H1 (cell line): ENCODE data around the gene ZIC1. TPM values are rescaled to one million over a fixed set of nuclear protein-coding genes. Genes with fewer than 3 reads are reported as not detected.

Experiments
- CTCF ChIA-PET: fragments of 300-600 bp; sonication (Branson Sonifier 250); formaldehyde crosslinking; loops from one replicate; lab custom pipeline; 2021; ENCODE audit not compliant: partially characterized antibody; lab: Charles Lee
- POLR2A ChIA-PET: fragments of 300-600 bp; sonication (Branson Sonifier 250); formaldehyde crosslinking; loops from one replicate; lab custom pipeline; 2021; ENCODE audit warnings: inconsistent platforms; ENCODE audit not compliant: partially characterized antibody; lab: Charles Lee
- DNase-seq, 2 experiments: peaks; one replicate each; pipeline versions ENCODE4 v3.0.0 to v3.0.0-alpha.2; 2010 to 2022; ENCODE audit warnings: low spot score in 2 of 2, low read depth in 1 of 2, mixed read lengths in 1 of 2
- FAIRE-seq: peaks from 2 replicates; lab custom pipeline; 2011; peaks lifted over from hg19 to GRCh38; lab: Jason Lieb, UNC
- H2AFZ ChIP-seq: 2 replicates; pipeline ENCODE4 v1.8.1; 2012; ENCODE audit warnings: low read length, inconsistent platforms
- H2AK5ac ChIP-seq: 2 replicates; pipeline ENCODE4 v1.6.1; 2013; ENCODE audit warnings: low read depth, low read length
- H2BK120ac ChIP-seq: replicated peaks from 2 replicates; pipeline ENCODE3; 2013; ENCODE audit warnings: low read depth, low read length, inconsistent platforms
- H2BK12ac ChIP-seq: 2 replicates; pipeline ENCODE4 v1.6.1; 2013; ENCODE audit warnings: low read depth, low read length
- H2BK15ac ChIP-seq: 2 replicates; pipeline ENCODE4 v1.6.1; 2013; ENCODE audit warnings: low read length
- H2BK20ac ChIP-seq: 2 replicates; pipeline ENCODE4 v1.6.1; 2013; ENCODE audit warnings: low read length
- H2BK5ac ChIP-seq: 2 replicates; pipeline ENCODE4 v1.6.1; 2013; ENCODE audit warnings: low read depth, low read length
- H3K14ac ChIP-seq: 2 replicates; pipeline ENCODE4 v1.6.1; 2013; ENCODE audit warnings: inconsistent platforms; ENCODE audit not compliant: insufficient read length
- H3K18ac ChIP-seq: 2 replicates; pipeline ENCODE4 v1.6.1; 2013; ENCODE audit warnings: low read length; ENCODE audit errors: extremely low read depth
- H3K23ac ChIP-seq: 2 replicates; pipeline ENCODE4 v1.6.1; 2013; ENCODE audit warnings: inconsistent platforms; ENCODE audit not compliant: insufficient read length
- H3K23me2 ChIP-seq: 2 replicates; pipeline ENCODE4 v1.6.1; 2013; ENCODE audit warnings: low read depth, low read length
- H3K27ac ChIP-seq: 2 replicates; pipeline ENCODE4 v1.6.1; 2011; ENCODE audit warnings: low read depth, low read length, inconsistent platforms
- H3K27me3 ChIP-seq, 4 experiments: replicated peaks in 1 of 4; 1 replicate in 1 of 4; 2 replicates in 3 of 4; pipeline versions ENCODE4 v1.6.1 to v1.8.1; 2011 to 2013; ENCODE audit warnings: low read length in 3 of 4, mild to moderate bottlenecking in 3 of 4, inconsistent platforms in 2 of 4, mixed read lengths in 2 of 4, moderate library complexity in 1 of 4; ENCODE audit not compliant: control insufficient read depth in 3 of 4, insufficient read depth in 3 of 4; ENCODE audit errors: extremely low read depth in 1 of 4
- H3K36me3 ChIP-seq, 4 experiments: 2 replicates each; pipeline versions ENCODE4 v1.6.1 to v1.8.1; 2011 to 2013; ENCODE audit warnings: mild to moderate bottlenecking in 4 of 4, low read length in 3 of 4, moderate library complexity in 2 of 4, control low read depth in 1 of 4, inconsistent platforms in 1 of 4; ENCODE audit not compliant: insufficient read depth in 4 of 4, control insufficient read depth in 2 of 4
- H3K4ac ChIP-seq: replicated peaks from 2 replicates; pipeline ENCODE3; 2013; ENCODE audit warnings: low read length, low read depth, mixed read lengths, inconsistent platforms; ENCODE audit not compliant: insufficient read length
- H3K4me1 ChIP-seq, 4 experiments: replicated peaks in 1 of 4; 1 replicate in 1 of 4; 2 replicates in 3 of 4; pipeline versions ENCODE4 v1.6.1 to v1.8.1; 2011 to 2013; ENCODE audit warnings: low read length in 3 of 4, inconsistent platforms in 2 of 4, mixed read lengths in 1 of 4; ENCODE audit not compliant: insufficient read depth in 4 of 4, control insufficient read depth in 3 of 4
- H3K4me2 ChIP-seq, 2 experiments: 2 replicates each; pipeline versions ENCODE4 v1.6.1 to v1.8.1; 2011 to 2013; ENCODE audit warnings: low read depth in 2 of 2, low read length in 2 of 2, control low read depth in 1 of 2, inconsistent platforms in 1 of 2, mild to moderate bottlenecking in 1 of 2; ENCODE audit not compliant: insufficient read depth in 1 of 2
- H3K4me3 ChIP-seq, 4 experiments: fragments of 200-600, 300-600 bp in 1 of 4; sonication (generic), shearing (Covaris generic), sonication (Bioruptor Twin) in 1 of 4; 2 replicates each; pipeline versions ENCODE4 v1.5.1 to v1.8.1; 2011 to 2016; ENCODE audit warnings: low read length in 4 of 4, low read depth in 3 of 4, control low read depth in 2 of 4, inconsistent platforms in 2 of 4, mild to moderate bottlenecking in 2 of 4, mixed read lengths in 1 of 4, moderate library complexity in 1 of 4; ENCODE audit not compliant: insufficient read depth in 2 of 4; ENCODE audit errors: extremely low read depth in 1 of 4
- H3K56ac ChIP-seq: replicated peaks from 2 replicates; pipeline ENCODE3; 2013; ENCODE audit warnings: low read depth, mild to moderate bottlenecking, mixed read lengths, low read length, inconsistent platforms; ENCODE audit not compliant: insufficient read length
- H3K79me1 ChIP-seq: 2 replicates; pipeline ENCODE4 v1.6.1; 2013; ENCODE audit warnings: low read depth, low read length, control low read depth
- H3K79me2 ChIP-seq, 2 experiments: 2 replicates each; pipeline versions ENCODE4 v1.6.1 to v1.8.1; 2012 to 2013; ENCODE audit warnings: low read length in 2 of 2, mild to moderate bottlenecking in 2 of 2, inconsistent platforms in 1 of 2; ENCODE audit not compliant: insufficient read depth in 2 of 2, control insufficient read depth in 1 of 2
- H3K9ac ChIP-seq, 4 experiments: replicated peaks in 1 of 4; 1 replicate in 1 of 4; 2 replicates in 3 of 4; pipeline versions ENCODE4 v1.6.1 to v1.8.1; 2011 to 2013; ENCODE audit warnings: low read depth in 3 of 4, low read length in 3 of 4, control low read depth in 2 of 4, mild to moderate bottlenecking in 2 of 4, moderate library complexity in 2 of 4, inconsistent platforms in 1 of 4; ENCODE audit errors: extremely low read depth in 1 of 4
- H3K9me3 ChIP-seq, 2 experiments: 2 replicates each; pipeline versions ENCODE4 v1.6.1 to v1.8.1; 2012 to 2013; ENCODE audit warnings: mild to moderate bottlenecking in 2 of 2, moderate library complexity in 2 of 2, control low read depth in 1 of 2, inconsistent platforms in 1 of 2, low read depth in 1 of 2, low read length in 1 of 2, mixed read lengths in 1 of 2; ENCODE audit not compliant: insufficient read depth in 2 of 2
- H4K20me1 ChIP-seq, 2 experiments: replicated peaks in 1 of 2; 2 replicates each; pipeline versions ENCODE3 to v1.8.1; 2011 to 2013; ENCODE audit warnings: inconsistent platforms in 2 of 2, low read length in 2 of 2, mild to moderate bottlenecking in 1 of 2; ENCODE audit not compliant: insufficient read depth in 2 of 2, control insufficient read depth in 1 of 2
- H4K5ac ChIP-seq: 2 replicates; pipeline ENCODE4 v1.6.1; 2013; ENCODE audit warnings: low read length, low read depth, mixed read lengths, inconsistent platforms; ENCODE audit not compliant: insufficient read length
- H4K8ac ChIP-seq: 2 replicates; pipeline ENCODE4 v1.8.0; 2013; ENCODE audit warnings: mild to moderate bottlenecking, moderate library complexity, low read length, inconsistent platforms; ENCODE audit not compliant: insufficient read depth; ENCODE audit errors: extremely low read depth
- H4K91ac ChIP-seq: replicated peaks from 2 replicates; pipeline ENCODE3; 2013; ENCODE audit warnings: low read length, mixed read lengths, inconsistent platforms; ENCODE audit not compliant: insufficient read length
- EP300 ChIP-seq, 2 experiments: IDR thresholded peaks; 1 replicate in 1 of 2; 2 replicates in 1 of 2; pipeline ENCODE4 v1.6.1; 2011 to 2012; ENCODE audit warnings: low read depth in 2 of 2, low read length in 2 of 2, mild to moderate bottlenecking in 2 of 2, borderline replicate concordance in 1 of 2, inconsistent platforms in 1 of 2, moderate library complexity in 1 of 2
- POU5F1 ChIP-seq: IDR thresholded peaks from 2 replicates; pipeline ENCODE4 v1.6.1; 2011; ENCODE audit warnings: low read depth, mild to moderate bottlenecking, low read length, moderate library complexity
- SIN3A ChIP-seq, 2 experiments: IDR thresholded peaks in 1 of 2; conservative IDR thresholded peaks in 1 of 2; 2 replicates each; pipeline ENCODE4 v1.6.1; 2011 to 2012; ENCODE audit warnings: low read length in 2 of 2, improper control_type of control experiment in 1 of 2, low read depth in 1 of 2, mild to moderate bottlenecking in 1 of 2
- WGBS, 2 experiments: shearing (Covaris generic) in 1 of 2; methylation state at CpG; one replicate each; pipeline versions ENCODE4 v1.1.6 to v1.1.7; 2013 to 2015; ENCODE audit warnings: low lambda C conversion rate in 2 of 2, mixed read lengths in 2 of 2, inconsistent platforms in 1 of 2, low coverage in 1 of 2, missing lambda C conversion rate in 1 of 2; ENCODE audit not compliant: insufficient replicate concordance in 2 of 2, insufficient coverage in 1 of 2, insufficient read length in 1 of 2; ENCODE audit errors: extremely low coverage in 1 of 2, missing lambda C conversion rate in 1 of 2; 5-methylcytosine and 5-hydroxymethylcytosine counted together
- polyA plus RNA-seq, 7 experiments: library from polyadenylated mRNA; depleted of rRNA in 3 of 7; stranded (reverse) in 5 of 7; unstranded in 2 of 7; fragments of >200 nt in 5 of 7; fragments of 200-250 nt in 2 of 7; gene quantifications; 1 replicate in 5 of 7; 2 replicates in 1 of 7; 4 replicates in 1 of 7; pipeline versions ENCODE4 v1.2.1 to v1.2.3, GENCODE V29; 2011 to 2013; ENCODE audit warnings: missing spikeins in 2 of 7, mixed read lengths in 2 of 7
- total RNA-seq: library from RNA; stranded (reverse); fragmentation: NEBNext Ultra II Directional; extraction: Animal tissue kit (Norgen Biotek cat#: 25700); gene quantifications from 2 replicates; pipeline ENCODE4 v1.2.1, GENCODE V29; 2021

The ZIC1 gene
- total and polyA plus RNA-seq, 2 of the 8 experiments (the other 6 are each of a cell fraction or from before 2014, with no cell fraction given) = 0.80 to 2.2 TPM

DNA sequence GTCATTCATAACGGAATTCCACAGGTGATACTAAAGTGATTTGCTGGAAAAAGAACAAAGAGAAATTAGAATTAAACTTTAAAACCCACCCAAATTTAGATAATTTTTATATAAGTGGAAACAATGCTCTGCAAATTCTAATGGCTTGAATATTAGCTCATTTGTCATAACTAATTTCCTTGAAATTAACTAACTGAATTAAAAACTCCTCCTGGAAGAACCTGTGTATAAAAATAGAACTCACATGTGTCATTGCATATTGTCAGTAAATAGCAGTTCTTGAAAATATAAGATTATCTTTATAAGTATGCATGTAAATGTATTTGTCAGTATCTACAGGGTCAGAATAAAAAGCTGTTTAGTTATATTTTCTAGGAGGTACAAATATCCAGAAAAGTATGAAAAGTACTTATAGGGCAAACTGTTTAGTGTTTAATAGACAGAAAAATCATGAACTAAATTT is 16.3 kb downstream of the ZIC1 start:
- no peaks in the 10 kb centered on the region; the same call in 1 of the 2 replicates for H3K23me2 ChIP-seq
- H3K27me3 ChIP-seq = peaks cover 46 to 62% (median 51%) of the 10 kb centered on the region in 4 experiments; a peak in 6 of 7 replicates
- no peak overlapping the region for H4K5ac ChIP-seq
- 4% methylated on average over 1 of the region's 1 CpG; no CpG with 5 or more reads in 1 of the 2 experiments for WGBS, 2 experiments
- H3K79me2 ChIP-seq = no peaks in the 10 kb centered on the region
- no peak overlapping the region for H4K8ac ChIP-seq
- CTCF ChIA-PET = interaction anchor here (1.2 to 17.2 kb wide), 4 partner anchors 9 to 203 kb away, joined by 3 to 485 read pairs (median 4); partner anchors contain the start of gene ZIC4
- no peak overlapping the region for H2AK5ac ChIP-seq
- no peaks in the 10 kb centered on the region for H3K36me3 ChIP-seq
- no peaks in the 10 kb centered on the region for H3K9me3 ChIP-seq
- no peak overlapping the region for H3K56ac ChIP-seq
- no peak overlapping the region for H3K23ac ChIP-seq
- H2BK20ac ChIP-seq = no peak overlapping the region
- no peak overlapping the region for H3K4ac ChIP-seq
- no peaks in the 10 kb centered on the region for H3K79me1 ChIP-seq
- H2AFZ ChIP-seq = no peak overlapping the region
- peaks cover 3 to 29% (median 8%) of the 10 kb centered on the region in 4 experiments for H3K4me1 ChIP-seq
- no peak for DNase-seq
- H3K27ac ChIP-seq = no peak overlapping the region
- TF ChIP-seq POU5F1 = no peak
- no peak for TF ChIP-seq EP300 (IDR thresholded peaks at IDR 0.05; ENCODE audit: borderline replicate concordance in 1 of 2, low read depth in 2 of 2, low read length in 2 of 2)
- no peak for TF ChIP-seq SIN3A (conservative IDR thresholded peaks at IDR 0.05 in 1 of 2, IDR thresholded peaks at IDR 0.05 in 1 of 2; ENCODE audit: low read depth in 1 of 2, low read length in 2 of 2)
- peak overlapping the region in 1 of 2 experiments; percentile 68; a peak in 1 of 4 replicates for H3K4me2 ChIP-seq
- H2BK15ac ChIP-seq = no peak overlapping the region
- no peak for FAIRE-seq
- no peak overlapping the region for H2BK5ac ChIP-seq
- H4K91ac ChIP-seq = no peak overlapping the region
- no peak overlapping the region for H3K4me3 ChIP-seq
- POLR2A ChIA-PET = no interaction called here
- no peak overlapping the region for H3K9ac ChIP-seq
- no peak overlapping the region for H2BK12ac ChIP-seq
- H3K18ac ChIP-seq = no peak overlapping the region
- no peak overlapping the region for H2BK120ac ChIP-seq
- H3K14ac ChIP-seq = no peak overlapping the region
- H4K20me1 ChIP-seq = peaks cover 0 to 3% of the 10 kb centered on the region in 2 experiments
